DMS114 treated with DMSO at 0.1 percent for 48 hours (cell line): ENCODE data around the gene HSPA9.

Experiments used
- DNase-seq: peaks from one replicate; lab custom pipeline; 2025; ENCODE audit not compliant: unreplicated experiment; lab: John Stamatoyannopoulos, UW

The HSPA9 gene

GRCh38 chr5:138564242-138564641 is 11.0 kb downstream of the HSPA9 start:
- no peak for DNase-seq

DNA sequence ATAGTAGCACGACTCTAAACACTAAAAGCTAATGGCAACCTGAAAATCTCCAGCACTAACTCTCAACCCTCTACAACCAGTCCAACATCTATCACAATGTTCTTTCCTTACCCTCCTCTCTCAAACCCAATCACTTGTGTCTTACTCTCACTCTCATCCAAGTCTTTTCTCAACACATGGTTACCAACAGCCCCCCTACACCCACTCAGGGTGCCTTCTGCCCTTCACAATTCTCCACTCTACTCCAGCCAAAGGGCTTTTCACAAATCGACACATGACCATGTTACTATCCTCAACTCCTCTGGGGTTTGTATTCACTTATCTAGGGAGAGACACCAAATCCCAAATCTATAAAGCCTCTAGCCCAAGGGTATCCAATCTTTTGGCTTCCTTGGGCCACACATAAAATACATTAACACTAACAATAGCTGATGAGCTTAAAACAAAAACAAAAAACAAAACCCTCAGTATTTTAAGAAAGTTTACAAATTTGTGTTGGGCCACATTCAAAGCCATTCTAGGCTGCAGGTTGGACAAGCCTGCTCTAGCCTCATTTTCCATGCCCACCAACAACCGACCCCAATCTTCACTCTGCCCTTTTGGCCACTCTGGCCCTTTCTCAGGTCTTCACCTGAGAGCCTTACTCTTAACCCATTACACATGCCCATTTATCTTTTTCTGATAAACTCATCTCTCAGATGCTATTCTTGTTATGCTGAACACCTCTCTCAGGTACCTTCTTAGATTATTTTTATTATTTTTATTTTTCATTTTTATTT is 11.7 kb downstream of the HSPA9 start:
- DNase-seq = no peak

DNA sequence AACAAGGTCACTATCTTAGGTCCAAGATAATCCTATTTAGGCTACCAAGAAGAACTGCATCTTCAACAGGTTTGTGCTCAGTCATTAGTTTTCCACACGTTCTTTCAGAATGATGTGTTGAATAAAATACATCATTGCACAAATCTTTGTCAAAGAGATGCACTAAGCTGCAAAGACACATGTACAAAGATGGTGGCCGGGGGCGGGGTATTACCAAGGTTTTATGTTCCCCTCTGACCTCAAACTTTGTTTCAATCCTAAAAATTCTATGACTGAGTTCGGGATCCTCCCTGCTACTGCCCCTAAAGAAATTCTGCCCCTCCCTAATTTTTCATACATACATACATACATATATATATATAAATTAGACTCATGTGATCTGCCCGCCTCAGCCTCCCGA is 14.2 kb downstream of the HSPA9 start:
- no peak for DNase-seq

DNA sequence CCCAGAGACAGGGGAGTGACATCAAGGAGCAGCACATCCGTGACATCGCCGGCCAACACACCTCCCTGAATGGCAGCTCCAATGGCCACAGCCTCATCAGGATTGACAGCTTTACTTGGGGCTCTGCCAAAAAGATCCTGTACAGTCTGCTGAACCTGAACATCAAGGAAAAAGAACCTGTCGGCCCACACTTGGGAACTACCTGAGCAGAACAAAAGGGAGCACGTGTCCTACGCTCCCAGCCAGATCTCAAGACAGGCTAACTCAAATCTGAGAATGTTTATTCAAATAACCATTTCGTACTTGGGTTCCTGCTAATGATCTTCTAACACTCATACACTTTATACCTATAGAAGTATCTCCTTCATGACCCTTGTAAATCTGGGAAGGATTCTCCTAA is 15.3 kb downstream of the HSPA9 start:
- no peak for DNase-seq

GRCh38 chr5:138557677-138558076 is 17.5 kb downstream of the HSPA9 start:
- no peak for DNase-seq

DNA sequence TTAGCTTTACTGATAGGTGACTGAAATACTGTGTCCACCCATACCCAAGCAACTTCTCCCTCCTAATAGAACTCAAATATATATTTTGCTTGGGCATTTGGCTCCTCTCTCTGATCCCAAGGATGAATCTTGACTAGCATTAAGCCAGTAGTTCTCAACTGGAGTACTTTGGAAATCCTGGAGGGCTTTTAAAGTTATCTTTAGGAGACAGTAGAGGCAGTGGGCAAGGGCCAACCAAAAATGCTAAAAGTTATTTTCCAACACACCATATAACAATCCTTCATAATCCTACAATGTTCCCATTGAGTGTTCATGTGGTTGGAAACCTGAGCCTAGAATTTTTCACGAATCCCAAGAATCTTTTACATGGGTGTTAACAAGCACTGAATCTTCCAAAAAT is 21.1 kb downstream of the HSPA9 start:
- no peak for DNase-seq

- no peak for DNase-seq
Measured at GRCh38 chr5:138553437-138554095, 21.6 kb downstream of the HSPA9 start.

DNA sequence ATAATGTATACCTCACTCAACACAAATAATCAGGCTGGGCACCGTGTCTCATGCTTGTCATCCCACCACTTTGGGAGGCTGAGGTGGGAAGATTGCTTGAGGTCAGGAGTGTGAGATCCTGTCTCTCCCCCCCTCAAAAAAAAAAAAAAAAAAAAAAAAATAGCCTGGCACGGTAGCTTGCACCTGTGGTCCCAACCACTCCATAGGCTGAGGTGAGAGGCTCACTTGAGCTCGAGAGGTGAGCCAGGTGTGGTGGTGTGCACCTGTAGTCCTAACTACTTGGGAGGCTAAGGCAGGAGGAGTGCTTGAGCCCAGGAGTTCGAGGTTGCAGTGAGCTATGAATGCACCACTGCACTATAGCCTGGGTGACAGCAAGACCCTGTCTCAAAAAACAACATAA is 22.5 kb downstream of the HSPA9 start:
- no peak for DNase-seq

DNA sequence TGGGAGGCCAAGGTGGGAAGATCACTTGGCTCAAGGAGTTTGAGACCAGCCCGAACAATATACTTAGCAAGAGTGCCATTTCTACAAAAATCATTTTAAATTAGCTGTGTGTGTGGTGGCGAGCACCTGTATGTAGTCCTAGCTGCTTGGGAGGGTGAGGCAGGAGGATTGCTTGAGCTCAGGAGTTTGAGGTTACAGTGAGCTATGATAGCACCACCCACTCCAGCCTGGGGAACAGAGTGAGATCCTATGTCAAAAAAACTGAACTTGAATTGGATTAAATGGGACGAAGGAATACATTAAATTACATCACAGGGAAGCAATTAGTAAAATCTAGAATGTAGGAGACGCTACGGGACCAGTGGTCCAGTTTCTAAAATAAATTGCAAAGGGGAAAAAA is 25.8 kb downstream of the HSPA9 start:
- DNase-seq = no peak

- no peak for DNase-seq
Measured at GRCh38 chr5:138545919-138546562, 29.2 kb downstream of the HSPA9 start.

GRCh38 chr5:138544181-138545134 is 30.7 kb downstream of the HSPA9 start:
- DNase-seq = no peak

- no peak for DNase-seq
Measured at GRCh38 chr5:138543730-138544104, 31.5 kb downstream of the HSPA9 start.

GRCh38 chr5:138542956-138543729 is 32.1 kb downstream of the HSPA9 start, which contains the start of gene ETF1:
Gene ETF1, minus strand, starts transcription at chr5:138543236. Its CDS starts 318 bp downstream, at chr5:138542918.
- peak; percentile 99 for DNase-seq

DNA sequence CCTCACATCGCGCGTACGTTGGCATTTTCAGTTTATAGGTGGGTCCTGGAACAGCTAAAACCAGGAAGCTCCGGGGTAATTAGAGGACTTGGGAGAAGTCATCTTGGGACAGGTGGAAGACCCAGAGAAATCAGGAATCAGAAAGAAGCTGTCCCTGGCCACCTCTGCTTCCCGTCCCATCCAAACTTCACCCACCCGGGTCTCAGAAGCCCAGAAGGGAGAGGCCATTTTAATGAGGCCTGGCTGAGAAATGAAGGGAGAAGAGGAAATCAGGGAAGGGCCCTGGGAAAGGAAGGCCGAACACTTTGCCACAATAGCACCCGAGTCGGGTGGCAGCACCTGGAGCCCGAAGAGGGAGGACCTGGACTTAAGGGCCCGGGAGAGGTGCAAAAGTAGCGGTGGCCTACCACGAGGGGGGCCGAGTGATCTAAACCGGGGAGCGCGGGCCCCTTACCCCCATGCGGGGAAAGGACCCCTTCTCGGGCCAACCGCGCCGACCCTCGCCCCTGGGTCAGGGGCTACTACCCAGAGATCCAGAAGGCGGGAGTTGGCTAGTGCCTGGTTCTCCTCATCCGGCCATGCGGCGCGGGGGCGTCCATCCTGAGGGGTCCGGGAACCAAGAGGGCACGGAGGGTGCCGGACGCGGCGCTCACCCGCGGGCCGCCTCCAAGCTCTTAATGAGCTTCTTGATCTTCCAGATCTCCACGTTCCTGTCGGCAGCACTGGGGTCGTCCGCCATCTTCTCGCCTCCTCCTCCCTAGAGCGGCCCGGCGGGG is 32.8 kb downstream of the HSPA9 start:
- no peak for DNase-seq

DNA sequence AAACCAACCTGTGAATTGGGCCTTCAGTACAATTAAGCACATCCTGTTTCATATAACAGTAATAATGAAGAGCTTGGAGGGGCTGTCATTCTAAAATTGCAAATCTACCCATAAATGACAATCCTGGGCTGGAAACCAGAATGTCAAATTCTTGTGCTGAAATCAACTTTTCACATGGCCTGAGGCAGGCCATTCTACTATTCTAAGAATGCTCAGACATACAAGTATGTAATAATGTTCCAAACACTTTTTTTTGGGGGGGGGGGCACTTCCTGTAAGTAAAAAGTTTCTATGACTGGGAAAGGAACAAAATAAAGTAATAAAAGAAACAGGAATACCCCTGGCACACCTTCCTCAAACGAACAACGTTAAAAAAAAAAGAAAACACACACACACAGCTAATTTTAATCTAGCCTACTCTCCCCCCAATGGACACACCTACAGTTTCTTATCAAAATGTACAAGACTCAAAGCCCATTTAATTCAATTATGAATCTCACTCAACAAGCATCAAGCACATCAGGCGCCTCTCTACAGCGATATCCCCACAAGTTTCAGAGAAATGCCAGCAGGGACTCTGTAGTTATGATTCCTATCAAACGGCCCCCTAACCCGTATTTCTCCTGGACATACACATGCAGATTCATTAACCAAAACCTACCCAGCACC is 33.6 kb downstream of the HSPA9 start:
- no peak for DNase-seq

GRCh38 chr5:138539791-138540190 is 35.4 kb downstream of the HSPA9 start:
- no peak for DNase-seq

GRCh38 chr5:138538943-138539627 is 36.1 kb downstream of the HSPA9 start:
- DNase-seq = no peak

DNA sequence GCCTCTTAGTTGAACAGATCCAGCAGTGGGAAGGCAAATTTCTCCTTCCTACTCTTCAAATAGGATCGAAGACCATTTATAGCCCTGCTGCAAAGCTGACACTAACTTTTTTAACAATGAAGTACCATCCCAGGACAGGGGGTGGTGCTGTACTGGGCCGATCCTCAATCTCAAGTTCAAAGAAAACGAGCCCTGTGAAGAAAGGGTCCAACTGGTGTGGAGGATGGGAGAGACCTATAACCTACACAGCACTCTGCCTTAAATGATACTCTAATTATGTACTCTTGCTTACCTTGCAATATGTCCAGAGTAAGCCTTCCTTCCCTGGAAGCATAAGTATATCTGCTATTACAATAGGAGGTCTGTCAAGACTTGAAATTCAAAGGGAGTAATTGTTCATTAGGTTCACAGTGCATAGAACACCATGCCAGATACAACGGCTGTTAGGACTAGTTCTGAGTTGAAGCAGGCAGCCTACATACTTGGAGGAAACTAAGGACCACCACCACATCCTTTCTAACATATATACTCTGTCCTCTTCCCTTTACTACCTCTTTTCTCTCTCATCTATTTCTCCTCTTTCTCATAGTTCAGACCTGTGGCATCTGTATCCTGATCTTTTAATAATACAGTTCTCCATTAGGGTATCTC is 38.4 kb downstream of the HSPA9 start:
- no peak for DNase-seq
